PFSK-1 (cell line): ENCODE data around the gene KCNQ1.

Experiments used
- FOXP2 ChIP-seq: optimal IDR thresholded peaks from 2 replicates; pipeline ENCODE3; 2011; ENCODE audit warnings: borderline replicate concordance, control low read depth, inconsistent platforms; ENCODE audit not compliant: insufficient read depth; ENCODE audit errors: extremely low read length, extremely low read depth
- POLR2AphosphoS5 ChIP-seq: IDR thresholded peaks from 2 replicates; pipeline ENCODE4 v1.6.1; 2012; ENCODE audit warnings: low read depth, mild to moderate bottlenecking, control low read depth, low read length, moderate library complexity
- REST ChIP-seq, 2 experiments: IDR thresholded peaks; 2 replicates each; pipeline versions ENCODE4 v1.6.1 to v1.8.0; 2011 to 2012; ENCODE audit warnings: low read depth in 2 of 2, low read length in 2 of 2, control low read depth in 1 of 2, inconsistent platforms in 1 of 2, mild to moderate bottlenecking in 1 of 2, moderate library complexity in 1 of 2; ENCODE audit not compliant: insufficient read depth in 1 of 2
- SIN3A ChIP-seq: IDR thresholded peaks from 2 replicates; pipeline ENCODE4 v1.6.1; 2012; ENCODE audit warnings: mild to moderate bottlenecking, low read length, moderate library complexity, borderline replicate concordance; ENCODE audit not compliant: insufficient read depth
- TAF1 ChIP-seq: IDR thresholded peaks from 2 replicates; pipeline ENCODE4 v1.6.1; 2012; ENCODE audit warnings: low read length, control low read depth, borderline replicate concordance; ENCODE audit not compliant: insufficient read depth

The KCNQ1 gene

GRCh38 chr11:2825889-2826678 lies 381.3 kb downstream of the KCNQ1 start:
- TF ChIP-seq REST (IDR thresholded peaks at IDR 0.05; ENCODE audit: insufficient read depth in 1 of 2, low read depth in 2 of 2, low read length in 2 of 2) = no peak
- TF ChIP-seq POLR2AphosphoS5 = no peak
- TF ChIP-seq SIN3A = no peak
- no peak for TF ChIP-seq FOXP2
- TF ChIP-seq TAF1 = no peak

GRCh38 chr11:2826679-2827056 lies 381.9 kb downstream of the KCNQ1 start:
- TF ChIP-seq FOXP2 (no peak), TAF1 (no peak), REST (IDR thresholded peaks at IDR 0.05; ENCODE audit: insufficient read depth in 1 of 2, low read depth in 2 of 2, low read length in 2 of 2) (no peak), SIN3A (no peak), POLR2AphosphoS5 (no peak)

GRCh38 chr11:2827256-2827655 lies 382.4 kb downstream of the KCNQ1 start:
- no peak for TF ChIP-seq SIN3A
- no peak for TF ChIP-seq TAF1
- TF ChIP-seq FOXP2 = no peak
- no peak for TF ChIP-seq REST (IDR thresholded peaks at IDR 0.05; ENCODE audit: insufficient read depth in 1 of 2, low read depth in 2 of 2, low read length in 2 of 2)
- no peak for TF ChIP-seq POLR2AphosphoS5

GRCh38 chr11:2827792-2828191 lies 383.0 kb downstream of the KCNQ1 start:
- no peak for TF ChIP-seq TAF1
- TF ChIP-seq POLR2AphosphoS5 = no peak
- TF ChIP-seq SIN3A = no peak
- TF ChIP-seq FOXP2 = no peak
- TF ChIP-seq REST (IDR thresholded peaks at IDR 0.05; ENCODE audit: insufficient read depth in 1 of 2, low read depth in 2 of 2, low read length in 2 of 2) = no peak
